ENCODE results near the gene DENND4A.

Gene DENND4A

GRCh38 chr15:65633752-65634151, 158.3 kb downstream of the DENND4A start:
- H3K23ac ChIP-seq (ENCODE audit: low read depth, low read length, poor library complexity): no peak overlapping the region
- H4K91ac ChIP-seq (ENCODE audit: low read depth, low read length, poor library complexity): no peak overlapping the region
- no peaks in the 10 kb centered on the region for H3K27me3 ChIP-seq (ENCODE audit: control insufficient read depth in 3 of 3, insufficient read depth in 3 of 3, low read depth in 1 of 3, low read length in 3 of 3)
- no peak overlapping the region for H3K9ac ChIP-seq (ENCODE audit: low read depth, low read length, poor library complexity)
- H3K9me3 ChIP-seq (replicated peaks in 1 of 2; ENCODE audit: control insufficient read depth in 2 of 2, insufficient read depth in 1 of 2, low read depth in 1 of 2, low read length in 2 of 2): no peaks in the 10 kb centered on the region
- no peak overlapping the region for H4K8ac ChIP-seq (ENCODE audit: low read depth, low read length)
- H2AK5ac ChIP-seq (ENCODE audit: low read depth, low read length): no peak overlapping the region
- no peak overlapping the region for H2AFZ ChIP-seq (ENCODE audit: low read length)
- H3K4me3 ChIP-seq (ENCODE audit: low read length in 2 of 2): no peak overlapping the region
- H2BK15ac ChIP-seq (ENCODE audit: low read length): no peak overlapping the region
- no peak overlapping the region for H3K14ac ChIP-seq (ENCODE audit: low read length)
- no peak overlapping the region for H3K4ac ChIP-seq (ENCODE audit: low read length)
- H3K4me1 ChIP-seq (ENCODE audit: control insufficient read depth in 2 of 2, insufficient read depth in 1 of 2, low read depth in 1 of 2, low read length in 2 of 2): peaks cover 0 to 1% of the 10 kb centered on the region in 2 donors
- no peaks in the 10 kb centered on the region for H3K36me3 ChIP-seq (replicated peaks in 1 of 2; ENCODE audit: control insufficient read depth in 2 of 2, insufficient read depth in 2 of 2, low read length in 2 of 2)
- no peak overlapping the region for H2BK120ac ChIP-seq (ENCODE audit: low read depth, low read length)
- no peak overlapping the region for H2BK12ac ChIP-seq (ENCODE audit: low read length)
- H3K79me1 ChIP-seq (ENCODE audit: low read depth, low read length): no peaks in the 10 kb centered on the region
- DNase-seq (ENCODE audit: low spot score): no peak
- H3K27ac ChIP-seq (replicated peaks; ENCODE audit: low read length): no peak overlapping the region
- H2BK5ac ChIP-seq (ENCODE audit: low read length): no peak overlapping the region
- no peak overlapping the region for H3K18ac ChIP-seq (ENCODE audit: low read length)
- WGBS, 2 donors (ENCODE audit: extremely low coverage in 2 of 2, insufficient read length in 2 of 2, insufficient replicate concordance in 1 of 2): no CpG with 5 or more reads among the region's 2 CpGs
- H3K4me2 ChIP-seq (ENCODE audit: insufficient read depth, low read length, poor library complexity, severe bottlenecking): no peak overlapping the region

DNA sequence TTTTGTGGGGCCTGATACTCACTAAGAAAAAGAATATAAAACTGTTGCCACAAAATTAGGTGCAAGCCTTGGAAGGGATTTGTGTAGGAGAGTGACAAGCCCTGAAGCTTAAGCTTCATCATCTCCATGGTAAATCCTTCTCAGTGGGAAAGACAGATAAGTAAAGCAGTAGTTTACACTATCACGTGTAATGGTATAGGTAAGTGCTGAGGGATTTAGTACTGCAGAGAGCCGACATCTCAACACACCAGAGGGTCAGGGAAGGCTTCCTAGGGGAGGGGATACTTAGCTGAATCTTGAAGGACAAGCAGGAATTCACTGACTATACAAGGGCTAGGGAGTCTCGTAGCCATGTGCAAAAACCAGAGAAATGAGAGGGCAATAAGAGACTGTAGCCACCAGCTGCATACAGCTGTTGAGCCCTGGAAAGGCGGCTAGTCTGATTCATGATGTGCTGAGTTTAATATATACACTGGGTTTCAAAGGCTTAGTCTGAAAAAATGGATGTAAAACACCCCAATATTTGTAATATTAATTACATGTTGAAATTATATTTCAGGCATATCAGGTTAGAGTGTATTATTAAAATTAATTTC, 159.2 kb downstream of the DENND4A start:
- H4K91ac ChIP-seq (ENCODE audit: low read depth, low read length, poor library complexity): no peak overlapping the region
- no peak overlapping the region for H4K8ac ChIP-seq (ENCODE audit: low read depth, low read length)
- no peaks in the 10 kb centered on the region for H3K36me3 ChIP-seq (replicated peaks in 1 of 2; ENCODE audit: control insufficient read depth in 2 of 2, insufficient read depth in 2 of 2, low read length in 2 of 2)
- no peak overlapping the region for H2AFZ ChIP-seq (ENCODE audit: low read length)
- no peak for DNase-seq (ENCODE audit: low spot score)
- no peak overlapping the region for H2BK5ac ChIP-seq (ENCODE audit: low read length)
- H3K23ac ChIP-seq (ENCODE audit: low read depth, low read length, poor library complexity): no peak overlapping the region
- H3K9me3 ChIP-seq (replicated peaks in 1 of 2; ENCODE audit: control insufficient read depth in 2 of 2, insufficient read depth in 1 of 2, low read depth in 1 of 2, low read length in 2 of 2): no peaks in the 10 kb centered on the region
- H2BK120ac ChIP-seq (ENCODE audit: low read depth, low read length): no peak overlapping the region
- H3K79me1 ChIP-seq (ENCODE audit: low read depth, low read length): no peaks in the 10 kb centered on the region
- peaks cover 0 to 1% of the 10 kb centered on the region in 2 donors for H3K4me1 ChIP-seq (ENCODE audit: control insufficient read depth in 2 of 2, insufficient read depth in 1 of 2, low read depth in 1 of 2, low read length in 2 of 2)
- no peak overlapping the region for H2BK12ac ChIP-seq (ENCODE audit: low read length)
- H3K9ac ChIP-seq (ENCODE audit: low read depth, low read length, poor library complexity): no peak overlapping the region
- no CpG with 5 or more reads among the region's 4 CpGs for WGBS, 2 donors (ENCODE audit: extremely low coverage in 2 of 2, insufficient read length in 2 of 2, insufficient replicate concordance in 1 of 2)
- no peaks in the 10 kb centered on the region for H3K27me3 ChIP-seq (ENCODE audit: control insufficient read depth in 3 of 3, insufficient read depth in 3 of 3, low read depth in 1 of 3, low read length in 3 of 3)
- no peak overlapping the region for H2AK5ac ChIP-seq (ENCODE audit: low read depth, low read length)
- H3K27ac ChIP-seq (replicated peaks; ENCODE audit: low read length): no peak overlapping the region
- H3K14ac ChIP-seq (ENCODE audit: low read length): no peak overlapping the region
- no peak overlapping the region for H3K4ac ChIP-seq (ENCODE audit: low read length)
- no peak overlapping the region for H3K18ac ChIP-seq (ENCODE audit: low read length)
- no peak overlapping the region for H3K4me3 ChIP-seq (ENCODE audit: low read length in 2 of 2)
- H2BK15ac ChIP-seq (ENCODE audit: low read length): no peak overlapping the region
- no peak overlapping the region for H3K4me2 ChIP-seq (ENCODE audit: insufficient read depth, low read length, poor library complexity, severe bottlenecking)

DNA sequence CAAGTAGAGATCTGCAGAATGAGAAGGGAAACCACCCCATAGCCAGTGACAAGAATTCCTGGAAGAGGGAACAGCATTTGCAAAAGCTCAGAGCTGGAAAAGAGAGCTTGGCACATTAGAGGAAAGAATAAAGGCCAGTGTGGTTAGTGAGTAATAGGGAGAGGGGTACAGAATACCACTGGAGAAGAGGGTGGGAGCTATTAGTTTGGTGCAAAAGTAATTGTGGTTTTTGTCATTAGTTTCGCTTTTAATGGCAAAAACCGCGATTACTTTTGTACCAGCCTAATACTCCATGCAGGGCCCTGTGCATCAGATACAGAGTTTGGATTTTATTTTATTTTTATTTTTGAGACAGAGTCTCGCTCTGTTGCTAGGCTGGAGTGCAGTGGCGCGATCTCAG, 160.6 kb downstream of the DENND4A start:
- H3K9me3 ChIP-seq (replicated peaks in 1 of 2; ENCODE audit: control insufficient read depth in 2 of 2, insufficient read depth in 1 of 2, low read depth in 1 of 2, low read length in 2 of 2): no peaks in the 10 kb centered on the region
- H2BK15ac ChIP-seq (ENCODE audit: low read length): no peak overlapping the region
- no peak overlapping the region for H3K4me3 ChIP-seq (ENCODE audit: low read length in 2 of 2)
- no peak overlapping the region for H2BK12ac ChIP-seq (ENCODE audit: low read length)
- H2BK120ac ChIP-seq (ENCODE audit: low read depth, low read length): no peak overlapping the region
- no peaks in the 10 kb centered on the region for H3K36me3 ChIP-seq (replicated peaks in 1 of 2; ENCODE audit: control insufficient read depth in 2 of 2, insufficient read depth in 2 of 2, low read length in 2 of 2)
- WGBS, 2 donors (ENCODE audit: extremely low coverage in 2 of 2, insufficient read length in 2 of 2, insufficient replicate concordance in 1 of 2): no CpG with 5 or more reads among the region's 6 CpGs
- H3K27me3 ChIP-seq (ENCODE audit: control insufficient read depth in 3 of 3, insufficient read depth in 3 of 3, low read depth in 1 of 3, low read length in 3 of 3): no peaks in the 10 kb centered on the region
- no peak overlapping the region for H3K18ac ChIP-seq (ENCODE audit: low read length)
- no peak overlapping the region for H4K91ac ChIP-seq (ENCODE audit: low read depth, low read length, poor library complexity)
- no peaks in the 10 kb centered on the region for H3K79me1 ChIP-seq (ENCODE audit: low read depth, low read length)
- no peak overlapping the region for H2BK5ac ChIP-seq (ENCODE audit: low read length)
- H3K4ac ChIP-seq (ENCODE audit: low read length): no peak overlapping the region
- H3K4me2 ChIP-seq (ENCODE audit: insufficient read depth, low read length, poor library complexity, severe bottlenecking): no peak overlapping the region
- no peak overlapping the region for H3K14ac ChIP-seq (ENCODE audit: low read length)
- no peak overlapping the region for H2AK5ac ChIP-seq (ENCODE audit: low read depth, low read length)
- H3K23ac ChIP-seq (ENCODE audit: low read depth, low read length, poor library complexity): no peak overlapping the region
- no peak for DNase-seq (ENCODE audit: low spot score)
- H3K4me1 ChIP-seq (ENCODE audit: control insufficient read depth in 2 of 2, insufficient read depth in 1 of 2, low read depth in 1 of 2, low read length in 2 of 2): peaks cover 0 to 1% of the 10 kb centered on the region in 2 donors
- no peak overlapping the region for H3K9ac ChIP-seq (ENCODE audit: low read depth, low read length, poor library complexity)
- H4K8ac ChIP-seq (ENCODE audit: low read depth, low read length): no peak overlapping the region
- H2AFZ ChIP-seq (ENCODE audit: low read length): no peak overlapping the region
- H3K27ac ChIP-seq (replicated peaks; ENCODE audit: low read length): no peak overlapping the region

- Histone ChIP-seq H3K27ac (replicated peaks; ENCODE audit: low read length) (no peak overlapping the region), H3K9me3 (replicated peaks in 1 of 2; ENCODE audit: control insufficient read depth in 2 of 2, insufficient read depth in 1 of 2, low read depth in 1 of 2, low read length in 2 of 2) (no peaks in the 10 kb centered on the region), H2BK12ac (ENCODE audit: low read length) (no peak overlapping the region), H4K91ac (ENCODE audit: low read depth, low read length, poor library complexity) (no peak overlapping the region), H3K4me3 (ENCODE audit: low read length in 2 of 2) (no peak overlapping the region), H2AFZ (ENCODE audit: low read length) (no peak overlapping the region), H2BK15ac (ENCODE audit: low read length) (no peak overlapping the region), H3K4me2 (ENCODE audit: insufficient read depth, low read length, poor library complexity, severe bottlenecking) (no peak overlapping the region), H2BK120ac (ENCODE audit: low read depth, low read length) (no peak overlapping the region), H3K79me1 (ENCODE audit: low read depth, low read length) (no peaks in the 10 kb centered on the region), H3K14ac (ENCODE audit: low read length) (no peak overlapping the region), H3K18ac (ENCODE audit: low read length) (no peak overlapping the region), H4K8ac (ENCODE audit: low read depth, low read length) (no peak overlapping the region), H3K4me1 (ENCODE audit: control insufficient read depth in 2 of 2, insufficient read depth in 1 of 2, low read depth in 1 of 2, low read length in 2 of 2) (peaks cover 0 to 1% of the 10 kb centered on the region in 2 donors), H2AK5ac (ENCODE audit: low read depth, low read length) (no peak overlapping the region), H3K27me3 (ENCODE audit: control insufficient read depth in 3 of 3, insufficient read depth in 3 of 3, low read depth in 1 of 3, low read length in 3 of 3) (no peaks in the 10 kb centered on the region), H3K4ac (ENCODE audit: low read length) (no peak overlapping the region), H3K36me3 (replicated peaks in 1 of 2; ENCODE audit: control insufficient read depth in 2 of 2, insufficient read depth in 2 of 2, low read length in 2 of 2) (peaks cover 0 to 2% of the 10 kb centered on the region in 2 donors), H2BK5ac (ENCODE audit: low read length) (no peak overlapping the region), H3K23ac (ENCODE audit: low read depth, low read length, poor library complexity) (no peak overlapping the region), H3K9ac (ENCODE audit: low read depth, low read length, poor library complexity) (no peak overlapping the region)
- no peak for DNase-seq (ENCODE audit: low spot score)
- no CpG with 5 or more reads among the region's 5 CpGs for WGBS, 2 donors (ENCODE audit: extremely low coverage in 2 of 2, insufficient read length in 2 of 2, insufficient replicate concordance in 1 of 2)
These were observed 161.3 kb downstream of the DENND4A start for GRCh38 chr15:65630760-65631159.
